WTC11 (cell line): ENCODE measurements around the gene ZBTB24.

Experiments
- ATF6 ChIP-seq: sonication (generic); formaldehyde crosslinking; IDR thresholded peaks from 2 replicates; pipeline ENCODE4 v1.8.1; 2023; ENCODE audit warnings: mild to moderate bottlenecking, missing genetic modification reagents
- CBFB ChIP-seq: sonication (generic); formaldehyde crosslinking; IDR thresholded peaks from 2 replicates; pipeline ENCODE4 v1.8.1; 2022; ENCODE audit warnings: mild to moderate bottlenecking, low read depth, missing genetic modification reagents
- CREB1 ChIP-seq: sonication (generic); formaldehyde crosslinking; IDR thresholded peaks from 2 replicates; pipeline ENCODE4 v1.8.0; 2023; ENCODE audit warnings: mild to moderate bottlenecking, missing genetic modification reagents
- CREM ChIP-seq: sonication (generic); formaldehyde crosslinking; IDR thresholded peaks from 2 replicates; pipeline ENCODE4 v1.8.1; 2022; ENCODE audit warnings: mild to moderate bottlenecking, missing genetic modification reagents, moderate library complexity
- CTCF ChIP-seq: fragments of 200-600 bp; IDR thresholded peaks from 2 replicates; pipeline ENCODE4 v1.8.0; 2022; ENCODE audit warnings: antibody characterized with exemption
- PRRX2 ChIP-seq: fragments of 250-450 bp; sonication (Bioruptor Pico); IDR thresholded peaks from 2 replicates; pipeline ENCODE4 v1.8.0; 2021; ENCODE audit warnings: mild to moderate bottlenecking
- TCF7 ChIP-seq: sonication (generic); formaldehyde crosslinking; IDR thresholded peaks from 2 replicates; pipeline ENCODE4 v1.8.0; 2022; ENCODE audit warnings: mild to moderate bottlenecking, low read depth, missing genetic modification reagents, moderate library complexity
- ZBTB21 ChIP-seq: sonication (generic); formaldehyde crosslinking; IDR thresholded peaks from 2 replicates; pipeline ENCODE4 v1.8.1; 2023; ENCODE audit warnings: mild to moderate bottlenecking, missing genetic modification reagents, borderline replicate concordance
- ZNF423 ChIP-seq: fragments of 250-450 bp; sonication (Bioruptor Pico); IDR thresholded peaks from 2 replicates; pipeline ENCODE4 v2.1.2; 2022; ENCODE audit warnings: mild to moderate bottlenecking, moderate library complexity

DNA sequence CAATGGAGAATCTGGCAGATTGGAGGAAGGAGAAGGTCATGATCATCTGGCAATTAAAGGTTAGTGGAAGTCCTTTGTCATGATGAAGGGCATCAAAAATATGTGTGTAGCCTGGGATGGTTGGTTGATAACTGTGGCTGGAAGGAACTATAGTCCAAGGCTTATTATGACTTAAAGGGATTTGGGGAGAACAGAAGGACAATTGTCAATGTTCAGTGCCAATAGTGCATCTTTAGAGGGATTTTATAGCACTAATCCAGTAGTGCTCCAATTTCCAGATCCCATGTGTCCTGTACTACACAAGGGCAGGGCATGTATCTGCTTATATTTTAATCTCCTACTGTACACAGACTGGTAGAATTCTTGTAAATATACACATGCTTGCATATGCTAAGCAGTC, 5.0 kb upstream of the ZBTB24 start:
- TF ChIP-seq CREB1 (CRISPR knock-in tag) (no peak), PRRX2 (CRISPR knock-in tag) (no peak), CREM (CRISPR knock-in tag) (no peak), CBFB (CRISPR knock-in tag) (no peak), TCF7 (no peak), ZNF423 (CRISPR knock-in tag) (no peak), ATF6 (CRISPR knock-in tag) (no peak), CTCF (no peak), ZBTB21 (CRISPR knock-in tag) (no peak)
